ENCODE measurements around the gene MDN1.

GRCh38 chr6:89781070-89782034 is 38.2 kb downstream of the MDN1 start:
- TF ChIP-seq CTCF (IDR thresholded peaks at IDR 0.05) = no peak
- no peak for TF ChIP-seq POLR2AphosphoS5 (IDR thresholded peaks at IDR 0.05)

All from stomach (tissue), 4 donors.